Sigmoid colon (tissue), 7 donors: ENCODE measurements around the gene NEURL2. TPM values are rescaled to one million over a fixed set of nuclear protein-coding genes. Genes with fewer than 3 reads are reported as not detected.
A peak's percentile ranks its signal among the peaks of the same experiment; 100 is the strongest.

Experiments
- DNase-seq: peaks from one replicate; pipeline ENCODE4 v3.0.0-alpha.2; 2019
- H3K27ac ChIP-seq, 4 donors: fragments of 200-600 bp; sonication (generic); one replicate each; pipeline ENCODE4 v1.5.1; 2016 to 2019; ENCODE audit warnings: mild to moderate bottlenecking in 1 of 4
- H3K27me3 ChIP-seq, 3 donors: fragments of 200-600 bp; sonication (generic); one replicate each; pipeline ENCODE4 v1.5.1; 2019; ENCODE audit warnings: mild to moderate bottlenecking in 1 of 3
- H3K36me3 ChIP-seq, 4 donors: fragments of 200-600 bp; sonication (generic); one replicate each; pipeline ENCODE4 v1.5.1; 2016 to 2019
- H3K4me1 ChIP-seq, 4 donors: fragments of 200-600 bp; sonication (generic); one replicate each; pipeline ENCODE4 v1.5.1; 2017 to 2019
- H3K4me3 ChIP-seq, 4 donors: fragments of 200-600 bp; sonication (generic); one replicate each; pipeline ENCODE4 v1.5.1; 2017 to 2019; ENCODE audit warnings: mild to moderate bottlenecking in 2 of 4, moderate library complexity in 1 of 4
- H3K9me3 ChIP-seq, 4 donors: fragments of 200-600 bp in 3 of 4; sonication (generic) in 3 of 4; one replicate each; pipeline versions ENCODE4 v1.5.1 to v1.6.1; 2013 to 2019
- CTCF ChIP-seq, 4 experiments: fragments of 450-650 bp in 3 of 4; fragments of 200-600 bp in 1 of 4; IDR thresholded peaks; one replicate each; pipeline ENCODE4 v1.5.1; 2016 to 2019; ENCODE audit warnings: antibody characterized with exemption in 4 of 4, mild to moderate bottlenecking in 3 of 4, moderate library complexity in 2 of 4
- EP300 ChIP-seq, 4 donors: sonication (generic); formaldehyde crosslinking; IDR thresholded peaks; one replicate each; pipeline ENCODE4 v1.6.1; 2017; ENCODE audit warnings: antibody characterized with exemption in 4 of 4
- POLR2A ChIP-seq, 2 donors: fragments of 450-650 bp; IDR thresholded peaks; one replicate each; pipeline ENCODE4 v1.6.1; 2016; ENCODE audit warnings: antibody characterized with exemption in 2 of 2, mild to moderate bottlenecking in 2 of 2, moderate library complexity in 2 of 2
- POLR2AphosphoS5 ChIP-seq, 4 donors: sonication (generic); formaldehyde crosslinking; IDR thresholded peaks; one replicate each; pipeline ENCODE4 v1.6.1; 2017; ENCODE audit warnings: antibody characterized with exemption in 4 of 4
- WGBS, 2 donors: extraction: QIAGEN DNeasy Blood & Tissue Kit; methylation state at CpG; one replicate each; pipeline ENCODE4 v1.1.7; 2013; 5-methylcytosine and 5-hydroxymethylcytosine counted together
- intact Hi-C: fragments of 100-400 bp; cut with DNase I; formaldehyde crosslinking; loops from one replicate; pipeline ENCODE4 v1.15.1; 2023
- polyA plus RNA-seq, 3 donors: library from polyadenylated mRNA; stranded (reverse); fragments of 200-250 nt; gene quantifications; one replicate each; pipeline ENCODE4 v1.2.3, GENCODE V29; 2013
- total RNA-seq, 4 donors: library from RNA; depleted of rRNA; stranded (reverse); fragments of >200 nt; gene quantifications; one replicate each; pipeline ENCODE4 v1.1.0, GENCODE V29; 2016
- donor health status: healthy with polysubstance abuse.
- donor health status: Bipolar disorder and iron deficiency.
- donor health status: healthy.

NEURL2 gene
- total and polyA plus RNA-seq, 7 donors = 1.8 to 25.8 (median 18.9) TPM

- intact Hi-C loops = no loop called here
- H3K4me1 ChIP-seq = peaks cover 0 to 24% (median 12%) of the 10 kb centered on the region in 4 donors
- no peaks in the 10 kb centered on the region for H3K9me3 ChIP-seq
- H3K36me3 ChIP-seq = no peaks in the 10 kb centered on the region
- 64 to 67% methylated on average over 5 of the region's 5 CpGs for WGBS, 2 donors
- no peaks in the 10 kb centered on the region for H3K27me3 ChIP-seq
- peak overlapping the region; percentile 54 to 65 (median 56) for H3K27ac ChIP-seq
- TF ChIP-seq CTCF (IDR thresholded peaks at IDR 0.05) = no peak
- no peak for TF ChIP-seq POLR2A (IDR thresholded peaks at IDR 0.05)
- TF ChIP-seq POLR2AphosphoS5 (IDR thresholded peaks at IDR 0.05) = no peak
- TF ChIP-seq EP300 (IDR thresholded peaks at IDR 0.05) = no peak
- H3K4me3 ChIP-seq = no peak overlapping the region
- DNase-seq = no peak
Measured at GRCh38 chr20:45917790-45918141, 26.8 kb upstream of the NEURL2 start.

GRCh38 chr20:45913116-45913515, 22.1 kb upstream of the NEURL2 start:
- H3K36me3 ChIP-seq = no peaks in the 10 kb centered on the region
- DNase-seq = no peak
- H3K27ac ChIP-seq = peak overlapping the region in 2 of 4 donors; percentile 84 to 92
- peaks cover 0 to 26% (median 19%) of the 10 kb centered on the region in 4 donors for H3K4me1 ChIP-seq
- no peaks in the 10 kb centered on the region for H3K9me3 ChIP-seq
- H3K4me3 ChIP-seq = no peak overlapping the region
- intact Hi-C loops = no loop called here
- 64 to 68% methylated on average over 5 of the region's 5 CpGs for WGBS, 2 donors
- TF ChIP-seq CTCF (IDR thresholded peaks at IDR 0.05) (no peak), POLR2AphosphoS5 (IDR thresholded peaks at IDR 0.05) (no peak), EP300 (IDR thresholded peaks at IDR 0.05) (no peak), POLR2A (IDR thresholded peaks at IDR 0.05) (no peak)
- H3K27me3 ChIP-seq = no peaks in the 10 kb centered on the region

GRCh38 chr20:45912344-45912682, 21.3 kb upstream of the NEURL2 start:
- H3K27me3 ChIP-seq = no peaks in the 10 kb centered on the region
- H3K4me1 ChIP-seq = peaks cover 0 to 20% (median 19%) of the 10 kb centered on the region in 4 donors
- TF ChIP-seq POLR2AphosphoS5 (IDR thresholded peaks at IDR 0.05) = no peak
- TF ChIP-seq POLR2A (IDR thresholded peaks at IDR 0.05) = no peak
- no peak for TF ChIP-seq EP300 (IDR thresholded peaks at IDR 0.05)
- no peak for TF ChIP-seq CTCF (IDR thresholded peaks at IDR 0.05)
- peak overlapping the region; percentile 82 to 92 (median 84) for H3K27ac ChIP-seq
- 34 to 44% methylated on average over 4 of the region's 4 CpGs for WGBS, 2 donors
- no peak for DNase-seq
- peaks cover 0 to 5% (median 1%) of the 10 kb centered on the region in 4 donors for H3K36me3 ChIP-seq
- H3K4me3 ChIP-seq = peak overlapping the region; percentile 45 to 58 (median 50)
- intact Hi-C loops = no loop called here
- H3K9me3 ChIP-seq = no peaks in the 10 kb centered on the region

GRCh38 chr20:45911486-45912343, 20.7 kb upstream of the NEURL2 start, which contains the start of gene PLTP:
TSS of gene PLTP (minus strand) at chr20:45912155. CDS start at chr20:45911452, 703 bp downstream.
- intact Hi-C loops = loop anchor here (1.0 kb wide), 1 partner anchor 22 kb away; no protein-coding TSS in a partner anchor
- H3K4me3 ChIP-seq = peak within 1 kb of the TSS; percentile 45 to 58 (median 50)
- peaks cover 0 to 20% (median 19%) of the 10 kb centered on the region in 4 donors for H3K4me1 ChIP-seq
- no peaks in the 10 kb centered on the region for H3K27me3 ChIP-seq
- H3K36me3 ChIP-seq = peaks cover 0 to 5% (median 2%) of the 10 kb centered on the region in 4 donors
- DNase-seq = peak; percentile 92
- peak within 1 kb of the TSS; percentile 82 to 92 (median 84) for H3K27ac ChIP-seq
- no peaks in the 10 kb centered on the region for H3K9me3 ChIP-seq
- TF ChIP-seq CTCF (IDR thresholded peaks at IDR 0.05) (no peak), POLR2AphosphoS5 (IDR thresholded peaks at IDR 0.05) (peak; percentile 49 to 81 (median 74)), POLR2A (IDR thresholded peaks at IDR 0.05) (peak; percentile 45 to 49)
- 1 to 2% methylated on average over 58 of the region's 58 CpGs for WGBS, 2 donors
